K562 (cell line): ENCODE data around the gene ALPK1. TPM values are rescaled to one million over a fixed set of nuclear protein-coding genes. Genes with fewer than 3 reads are reported as not detected.

Source experiments
- ATAC-seq: fragments of 200-7000 bp; cut with Tn5 transposase; 3 replicates; pipeline ENCODE4 v1.9.1; 2020; ENCODE audit warnings: moderate library complexity
- BruUV-seq: library from RNA; stranded (reverse); fragments of 400-500 nt; replicated peaks from 2 replicates; lab custom pipeline; 2021; lab: Mats Ljungman, UMichigan
- CTCF ChIA-PET: fragments of 300-600 bp; formaldehyde crosslinking; extraction: SDS; loops from one replicate; lab custom pipeline; 2021; ENCODE audit warnings: low intra/inter-chr PET ratio; lab: Yijun Ruan, JAX
- POLR2A ChIA-PET: fragments of 300-600, 350-650 bp; sonication (Branson Sonifier 250); formaldehyde crosslinking; extraction: SDS; loops from one replicate; lab custom pipeline; 2021; ENCODE audit warnings: antibody characterized with exemption, inconsistent platforms; lab: Yijun Ruan, JAX
- DNase-seq, 4 experiments: peaks; one replicate each; pipeline versions ENCODE4 v3.0.0 to v3.0.0-alpha.2; 2011 to 2018; ENCODE audit warnings: low spot score in 3 of 4, mixed read lengths in 3 of 4; ENCODE audit errors: extremely low read depth in 1 of 4
- FAIRE-seq: peaks from 2 replicates; lab custom pipeline; 2011; peaks lifted over from hg19 to GRCh38; lab: Jason Lieb, UNC
- H2AFZ ChIP-seq: 2 replicates; pipeline ENCODE4 v1.6.0; 2011; ENCODE audit warnings: low read depth, low read length, control low read depth, inconsistent platforms
- H3K27ac ChIP-seq: fragments of 200-600 bp; 3 replicates; pipeline ENCODE4 v1.8.0; 2011; ENCODE audit warnings: low read depth, mild to moderate bottlenecking, control low read depth, inconsistent platforms, low read length, moderate library complexity, mixed read lengths; ENCODE audit errors: extremely low read depth
- H3K27me3 ChIP-seq, 2 experiments: fragments of 300-600 bp in 1 of 2; 2 replicates in 1 of 2; 3 replicates in 1 of 2; pipeline versions ENCODE4 v1.6.0 to v1.8.0; 2011; ENCODE audit warnings: inconsistent platforms in 2 of 2, low read length in 2 of 2, mild to moderate bottlenecking in 1 of 2, mixed read lengths in 1 of 2, moderate library complexity in 1 of 2; ENCODE audit not compliant: control insufficient read depth in 2 of 2, insufficient read depth in 2 of 2
- H3K36me3 ChIP-seq: fragments of 300-600 bp; 3 replicates; pipeline ENCODE4 v1.8.0; 2011; ENCODE audit warnings: mild to moderate bottlenecking, low read length, inconsistent platforms; ENCODE audit not compliant: control insufficient read depth, insufficient read depth
- H3K4me1 ChIP-seq, 2 experiments: fragments of 200-600 bp in 1 of 2; replicated peaks in 1 of 2; 2 replicates in 1 of 2; 3 replicates in 1 of 2; pipeline versions ENCODE4 v1.5.1 to v1.8.0; 2011; ENCODE audit warnings: inconsistent platforms in 2 of 2, low read length in 2 of 2, mild to moderate bottlenecking in 1 of 2, mixed read lengths in 1 of 2, moderate library complexity in 1 of 2; ENCODE audit not compliant: control insufficient read depth in 2 of 2, insufficient read depth in 2 of 2
- H3K4me2 ChIP-seq: 2 replicates; pipeline ENCODE4 v1.6.1; 2011; ENCODE audit warnings: low read length, control low read depth, inconsistent platforms, mixed read lengths; ENCODE audit not compliant: insufficient read depth
- H3K4me3 ChIP-seq: fragments of 200-600 bp; sonication (generic), shearing (Covaris generic); 2 replicates; pipeline ENCODE4 v1.5.1; 2016; ENCODE audit warnings: control low read depth, inconsistent platforms
- H3K79me2 ChIP-seq: fragments of 200-600 bp; 3 replicates; pipeline ENCODE4 v1.8.0; 2011; ENCODE audit warnings: low read length, inconsistent platforms; ENCODE audit not compliant: control insufficient read depth, insufficient read depth
- H3K9ac ChIP-seq, 2 experiments: 2 replicates each; pipeline versions ENCODE4 v1.6.0 to v1.6.1; 2011; ENCODE audit warnings: low read depth in 2 of 2, low read length in 2 of 2, control low read depth in 1 of 2, inconsistent platforms in 1 of 2, mild to moderate bottlenecking in 1 of 2, mixed read lengths in 1 of 2; ENCODE audit not compliant: insufficient read depth in 1 of 2
- H3K9me1 ChIP-seq: one replicate; pipeline ENCODE4 v1.6.0; 2011; ENCODE audit warnings: inconsistent platforms, mild to moderate bottlenecking, low read length, moderate library complexity; ENCODE audit not compliant: control insufficient read depth, insufficient read depth
- H3K9me3 ChIP-seq: replicated peaks from 2 replicates; pipeline ENCODE4 v1.5.1; 2011; ENCODE audit warnings: low read depth, low read length, inconsistent platforms; ENCODE audit not compliant: control insufficient read depth, insufficient read depth
- H4K20me1 ChIP-seq: replicated peaks from 2 replicates; pipeline ENCODE4 v1.6.1; 2011; ENCODE audit warnings: low read length, inconsistent platforms, mixed read lengths; ENCODE audit not compliant: control insufficient read depth, insufficient read depth
- AFF4 ChIP-seq: sonication (generic); formaldehyde crosslinking; IDR thresholded peaks from 2 replicates; pipeline ENCODE4 v1.8.0; 2023; ENCODE audit warnings: mild to moderate bottlenecking, missing genetic modification reagents
- ETV6 ChIP-seq, 3 experiments: fragments of 150-350 bp in 1 of 3; sonication (generic) in 1 of 3; formaldehyde crosslinking in 1 of 3; IDR thresholded peaks; 2 replicates each; pipeline versions ENCODE4 v1.6.1 to v1.8.0; 2014 to 2022; ENCODE audit warnings: borderline replicate concordance in 2 of 3, low read depth in 2 of 3, antibody characterized with exemption in 1 of 3, low read length in 1 of 3, mild to moderate bottlenecking in 1 of 3, missing genetic modification reagents in 1 of 3
- HNRNPUL1 ChIP-seq: fragments of 200-400 bp; formaldehyde crosslinking; IDR thresholded peaks from 2 replicates; pipeline ENCODE4 v1.6.1; 2017; ENCODE audit warnings: low read length
- MECOM ChIP-seq: fragments of 250-450 bp; sonication (Bioruptor Pico); IDR thresholded peaks from 2 replicates; pipeline ENCODE4 v1.8.0; 2022; ENCODE audit warnings: inconsistent platforms
- OTX1 ChIP-seq: fragments of 450-650 bp; formaldehyde crosslinking; IDR thresholded peaks from 2 replicates; pipeline ENCODE4 v1.4.0; 2022; ENCODE audit warnings: mild to moderate bottlenecking
- PHF20 ChIP-seq: fragments of 450-650 bp; IDR thresholded peaks from 2 replicates; pipeline ENCODE4 v1.6.1; 2018; ENCODE audit not compliant: partially characterized antibody
- PYGO2 ChIP-seq: fragments of 450-650 bp; IDR thresholded peaks from 2 replicates; pipeline ENCODE4 v1.6.1; 2016; ENCODE audit warnings: mild to moderate bottlenecking, missing genetic modification characterization, moderate library complexity, missing compliant biosample characterization
- RBM39 ChIP-seq: fragments of 200-400 bp; formaldehyde crosslinking; optimal IDR thresholded peaks from 2 replicates; pipeline ENCODE3; 2018; ENCODE audit warnings: low read depth, low read length
- SRSF7 ChIP-seq: fragments of 200-400 bp; formaldehyde crosslinking; optimal IDR thresholded peaks from 2 replicates; pipeline ENCODE3; 2017; ENCODE audit warnings: mild to moderate bottlenecking, low read depth, low read length
- TAF7 ChIP-seq: fragments of 450-650 bp; IDR thresholded peaks from 2 replicates; pipeline ENCODE4 v1.6.1; 2016; ENCODE audit warnings: missing genetic modification characterization, missing compliant biosample characterization
- USF1 ChIP-seq: sonication (generic); formaldehyde crosslinking; IDR thresholded peaks from 2 replicates; pipeline ENCODE4 v1.9.0; 2022; ENCODE audit warnings: mild to moderate bottlenecking, missing genetic modification reagents
- ZFP30 ChIP-seq: fragments of 250-450 bp; sonication (Bioruptor Pico); IDR thresholded peaks from 2 replicates; pipeline ENCODE4 v1.8.0; 2022; ENCODE audit warnings: moderate library complexity, mild to moderate bottlenecking, inconsistent platforms, borderline replicate concordance
- ZNF146 ChIP-seq: IDR thresholded peaks from one replicate; pipeline ENCODE4 v1.6.1; 2018; ENCODE audit warnings: missing compliant biosample characterization; ENCODE audit not compliant: unreplicated experiment
- ZNF699 ChIP-seq: fragments of 250-450 bp; sonication (Bioruptor Pico); IDR thresholded peaks from 2 replicates; pipeline ENCODE4 v1.8.0; 2021; ENCODE audit warnings: mild to moderate bottlenecking, moderate library complexity; ENCODE audit not compliant: insufficient replicate concordance
- ZNF79 ChIP-seq: fragments of 250-450 bp; sonication (Bioruptor Pico); IDR thresholded peaks from 2 replicates; pipeline ENCODE4 v1.4.0; 2020; ENCODE audit warnings: low read depth, mild to moderate bottlenecking, moderate library complexity
- WGBS: fragments of 100-300 bp; shearing (Covaris generic); methylation state at CpG from one replicate; pipeline ENCODE4 v1.1.6; 2016; ENCODE audit warnings: low coverage, mixed read lengths; ENCODE audit not compliant: insufficient coverage; ENCODE audit errors: missing lambda C conversion rate; 5-methylcytosine and 5-hydroxymethylcytosine counted together
- in situ Hi-C: fragments of 300-500 bp; cut with MboI; formaldehyde crosslinking; loops from 4 replicates; pipeline ENCODE4 v1.15.0; 2018; ENCODE audit warnings: inconsistent platforms, mixed read lengths
- intact Hi-C: fragments of 100-400 bp; cut with micrococcal nuclease; formaldehyde crosslinking; loops from 2 replicates; pipeline ENCODE4 v1.14.2; 2022
- polyA plus RNA-seq, 8 experiments: library from polyadenylated mRNA; depleted of rRNA in 4 of 8; stranded (reverse) in 5 of 8; unstranded in 3 of 8; fragments of >200 nt; fragmentation: Nextera tagmentation in 2 of 8; fragmentation: Illumina TruSeq in 1 of 8; extraction: Ambion mirVana in 2 of 8; extraction: Trizol in 1 of 8; gene quantifications; 2 replicates each; pipeline versions ENCODE4 v1.2.1 to v1.2.3, GENCODE V29; 2011 to 2014; ENCODE audit warnings: inconsistent platforms in 1 of 8, missing spikeins in 1 of 8
- total RNA-seq, 7 experiments: library from RNA; depleted of rRNA in 6 of 7; stranded (reverse); fragments of >200 nt in 6 of 7; fragmentation: Illumina TruSeq in 2 of 7; extraction: Trizol in 2 of 7; gene quantifications; 2 replicates each; pipeline versions ENCODE4 v1.2.1 to v1.2.3, GENCODE V29; 2011 to 2021; ENCODE audit warnings: low replicate concordance in 1 of 7
- TF ChIP-seq, protein P1 (sequence below): IDR thresholded peaks from 2 replicates; pipeline ENCODE4 v1.6.1; 2014; ENCODE audit warnings: antibody characterized with exemption

Gene ALPK1
- total and polyA plus RNA-seq, 9 of the 15 experiments (the other 6 are each of a cell fraction or from before 2014, with no cell fraction given), result 2.3 to 6.9 (median 4.6) TPM

GRCh38 chr4:112277705-112278448 is 19.3 kb upstream of the ALPK1 start:
- intact Hi-C loops, result no loop called here
- in situ Hi-C loops, result no loop called here

More at GRCh38 chr4:112277705-112278448, 19.3 kb upstream of the ALPK1 start:
- Histone ChIP-seq H3K79me2 (no peaks in the 10 kb centered on the region), H3K9me3 (no peaks in the 10 kb centered on the region), H3K4me3 (no peak overlapping the region), H3K9me1 (no peaks in the 10 kb centered on the region), H3K27me3 (no peaks in the 10 kb centered on the region), H3K4me1 (no peaks in the 10 kb centered on the region), H3K36me3 (peaks cover 11% of the 10 kb centered on the region; the same call in 2 of the 3 replicates), H3K27ac (no peak overlapping the region), H4K20me1 (peaks cover 4% of the 10 kb centered on the region; the same call in 1 of the 2 replicates)
- no peak for DNase-seq
- CTCF ChIA-PET, result no interaction called here
- 71% methylated on average over 10 of the region's 10 CpGs for WGBS
- TF ChIP-seq USF1 (CRISPR knock-in tag), result no peak
- no peak for TF ChIP-seq PYGO2
- TF ChIP-seq, protein P1, sequence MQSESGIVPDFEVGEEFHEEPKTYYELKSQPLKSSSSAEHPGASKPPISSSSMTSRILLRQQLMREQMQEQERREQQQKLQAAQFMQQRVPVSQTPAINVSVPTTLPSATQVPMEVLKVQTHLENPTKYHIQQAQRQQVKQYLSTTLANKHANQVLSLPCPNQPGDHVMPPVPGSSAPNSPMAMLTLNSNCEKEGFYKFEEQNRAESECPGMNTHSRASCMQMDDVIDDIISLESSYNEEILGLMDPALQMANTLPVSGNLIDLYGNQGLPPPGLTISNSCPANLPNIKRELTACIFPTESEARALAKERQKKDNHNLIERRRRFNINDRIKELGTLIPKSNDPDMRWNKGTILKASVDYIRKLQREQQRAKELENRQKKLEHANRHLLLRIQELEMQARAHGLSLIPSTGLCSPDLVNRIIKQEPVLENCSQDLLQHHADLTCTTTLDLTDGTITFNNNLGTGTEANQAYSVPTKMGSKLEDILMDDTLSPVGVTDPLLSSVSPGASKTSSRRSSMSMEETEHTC, result no peak
- no peak for TF ChIP-seq HNRNPUL1
- TF ChIP-seq PHF20, result no peak
- TF ChIP-seq RBM39, result no peak
- no peak for TF ChIP-seq TAF7 (tag)
- no peak for TF ChIP-seq MECOM (CRISPR knock-in tag)
- no peak for TF ChIP-seq OTX1 (CRISPR knock-in tag)
- no peak for TF ChIP-seq ZNF699 (CRISPR knock-in tag)
- no peak for TF ChIP-seq SRSF7
- no peak for TF ChIP-seq ZNF79
- TF ChIP-seq ZNF146, result no peak
- no peak for TF ChIP-seq ZFP30 (CRISPR knock-in tag)
- no peak for TF ChIP-seq AFF4
- no peak for TF ChIP-seq ETV6 (IDR thresholded peaks at IDR 0.05; ENCODE audit: borderline replicate concordance in 1 of 2, low read depth in 2 of 2, low read length in 1 of 2)
- TF ChIP-seq ETV6 (CRISPR knock-in tag; IDR thresholded peaks at IDR 0.05; ENCODE audit: borderline replicate concordance), result no peak
- TF ChIP-seq, all 486 proteins: peak for 0
- Histone ChIP-seq H3K9ac (no peak overlapping the region), H2AFZ (no peak overlapping the region), H3K4me2 (no peak overlapping the region)
- BruUV-seq, result no TSS peak
- FAIRE-seq, result no peak
- POLR2A ChIA-PET, result no interaction called here
- no peak for ATAC-seq
